Body of pancreas (tissue), 4 donors: ENCODE data around the gene GATA2. TPM values are rescaled to one million over a fixed set of nuclear protein-coding genes. Genes with fewer than 3 reads are reported as not detected.

ENCODE experiments used
- ATAC-seq: fragments of 150-250 bp; one replicate; pipeline ENCODE4 v1.9.1; 2016
- DNase-seq, 4 donors: peaks; one replicate each; pipeline ENCODE4 v3.0.0-alpha.2; 2019
- H3K27ac ChIP-seq, 4 donors: fragments of 200-600 bp; sonication (generic); 1 replicate in 3 of 4; 2 replicates in 1 of 4; pipeline versions ENCODE4 v1.5.1 to v1.6.1; 2016 to 2019; ENCODE audit warnings: mild to moderate bottlenecking in 1 of 4, mixed read lengths in 1 of 4, moderate library complexity in 1 of 4
- H3K27me3 ChIP-seq, 2 donors: fragments of 200-600 bp; sonication (generic); one replicate each; pipeline ENCODE4 v1.6.0; 2016; ENCODE audit warnings: mild to moderate bottlenecking in 1 of 2
- H3K36me3 ChIP-seq, 2 donors: fragments of 200-600 bp; sonication (generic); replicated peaks in 1 of 2; 2 replicates each; pipeline ENCODE4 v1.5.1; 2016; ENCODE audit warnings: low read depth in 2 of 2; ENCODE audit not compliant: insufficient read depth in 1 of 2
- H3K4me1 ChIP-seq: fragments of 200-600 bp; sonication (generic); one replicate; pipeline ENCODE4 v1.6.0; 2016
- H3K4me3 ChIP-seq, 2 donors: fragments of 200-600 bp; sonication (generic); 1 replicate in 1 of 2; 2 replicates in 1 of 2; pipeline ENCODE4 v1.5.1; 2016 to 2019
- H3K9me3 ChIP-seq, 3 donors: fragments of 200-600 bp; sonication (generic); 1 replicate in 2 of 3; 2 replicates in 1 of 3; pipeline ENCODE4 v1.5.1; 2016
- POLR2A ChIP-seq, 3 donors: fragments of 450-650 bp; IDR thresholded peaks; one replicate each; pipeline ENCODE4 v1.6.1; 2016; ENCODE audit warnings: antibody characterized with exemption in 3 of 3, mild to moderate bottlenecking in 2 of 3
- WGBS, 2 donors: methylation state at CpG; one replicate each; pipeline ENCODE4 v1.1.5; 2017; 5-methylcytosine and 5-hydroxymethylcytosine counted together
- intact Hi-C: fragments of 100-400 bp; cut with DNase I; formaldehyde crosslinking; loops from one replicate; pipeline ENCODE4 v1.15.1; 2023
- total RNA-seq, 2 donors: library from RNA; depleted of rRNA; stranded (reverse); fragments of >200 nt; gene quantifications; one replicate each; pipeline ENCODE4 v1.1.0, GENCODE V29; 2016
- TF ChIP-seq, protein P1 (sequence below), 7 experiments: fragments of 450-650 bp in 4 of 7; fragments of 200-600 bp in 3 of 7; sonication (generic) in 3 of 7; IDR thresholded peaks; one replicate each; pipeline ENCODE4 v1.5.1; 2016 to 2019; ENCODE audit warnings: antibody characterized with exemption in 7 of 7

GATA2 gene
- total RNA-seq, 2 donors from 2014 or later, result 11.7 to 12.9 TPM

DNA sequence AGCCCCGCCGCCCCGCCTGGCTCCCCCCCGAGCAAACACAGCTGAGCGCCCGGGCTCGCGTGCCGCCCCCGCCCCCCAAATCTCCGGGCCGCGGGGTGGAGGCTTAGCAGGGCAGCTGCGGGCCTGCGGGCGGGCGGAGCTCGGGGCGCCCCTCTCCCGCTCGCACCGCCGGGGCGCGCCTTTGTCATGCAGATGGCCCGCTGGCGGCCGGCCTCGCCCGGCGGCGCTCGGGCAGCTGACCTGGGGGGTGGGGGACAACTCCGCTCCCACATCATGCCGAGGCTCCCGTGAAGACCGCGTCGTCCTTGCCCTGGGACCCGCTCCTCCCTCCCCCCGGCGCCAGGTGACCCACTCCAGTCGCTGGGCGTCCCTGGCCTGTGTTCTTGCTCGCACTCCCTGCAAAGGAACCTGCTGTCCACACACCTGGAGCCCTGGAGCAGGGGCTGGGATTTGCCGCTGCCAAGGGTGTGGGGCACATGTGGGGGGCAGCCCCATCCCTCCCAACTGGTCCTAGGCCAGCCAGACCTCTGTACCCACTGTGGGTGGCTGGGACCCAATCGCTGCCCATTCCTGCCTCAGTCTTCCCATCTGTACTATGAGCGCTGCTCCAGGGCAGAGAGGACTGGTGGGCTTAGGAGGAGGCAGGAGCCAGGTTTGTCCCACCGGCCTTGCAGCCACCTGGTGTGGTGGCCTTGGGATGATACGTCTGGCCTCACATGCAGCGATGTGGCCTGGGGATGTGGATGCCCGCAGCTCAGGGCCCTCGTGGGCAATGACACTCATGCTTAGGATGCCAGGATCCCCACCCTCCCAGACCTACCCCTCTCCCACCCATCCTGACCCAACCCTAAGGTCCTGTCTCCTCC is 59.8 kb downstream of the GATA2 start:
- no peaks in the 10 kb centered on the region for H3K27me3 ChIP-seq
- peak; percentile 43 for ATAC-seq
- TF ChIP-seq POLR2A (IDR thresholded peaks at IDR 0.05), result no peak
- TF ChIP-seq, protein P1, sequence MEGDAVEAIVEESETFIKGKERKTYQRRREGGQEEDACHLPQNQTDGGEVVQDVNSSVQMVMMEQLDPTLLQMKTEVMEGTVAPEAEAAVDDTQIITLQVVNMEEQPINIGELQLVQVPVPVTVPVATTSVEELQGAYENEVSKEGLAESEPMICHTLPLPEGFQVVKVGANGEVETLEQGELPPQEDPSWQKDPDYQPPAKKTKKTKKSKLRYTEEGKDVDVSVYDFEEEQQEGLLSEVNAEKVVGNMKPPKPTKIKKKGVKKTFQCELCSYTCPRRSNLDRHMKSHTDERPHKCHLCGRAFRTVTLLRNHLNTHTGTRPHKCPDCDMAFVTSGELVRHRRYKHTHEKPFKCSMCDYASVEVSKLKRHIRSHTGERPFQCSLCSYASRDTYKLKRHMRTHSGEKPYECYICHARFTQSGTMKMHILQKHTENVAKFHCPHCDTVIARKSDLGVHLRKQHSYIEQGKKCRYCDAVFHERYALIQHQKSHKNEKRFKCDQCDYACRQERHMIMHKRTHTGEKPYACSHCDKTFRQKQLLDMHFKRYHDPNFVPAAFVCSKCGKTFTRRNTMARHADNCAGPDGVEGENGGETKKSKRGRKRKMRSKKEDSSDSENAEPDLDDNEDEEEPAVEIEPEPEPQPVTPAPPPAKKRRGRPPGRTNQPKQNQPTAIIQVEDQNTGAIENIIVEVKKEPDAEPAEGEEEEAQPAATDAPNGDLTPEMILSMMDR (IDR thresholded peaks at IDR 0.05), result peak in 1 of 7 experiments; percentile 16
- intact Hi-C loops, result no loop called here
- no peaks in the 10 kb centered on the region for H3K36me3 ChIP-seq
- H3K9me3 ChIP-seq, result no peaks in the 10 kb centered on the region
- peak in 2 of 4 donors; percentile 35 to 56 for DNase-seq
- no peak overlapping the region for H3K4me3 ChIP-seq
- 25 to 100% methylated on average over 2 to 32 of the region's 53 CpGs for WGBS, 2 donors
- peaks cover 28% of the 10 kb centered on the region for H3K4me1 ChIP-seq
- H3K27ac ChIP-seq, result peak overlapping the region in 1 of 4 donors; percentile 0

GRCh38 chr3:128432301-128432970 is 60.6 kb downstream of the GATA2 start:
- 33 to 45% methylated on average over 29 to 34 of the region's 43 CpGs for WGBS, 2 donors
- Histone ChIP-seq H3K27me3 (no peaks in the 10 kb centered on the region), H3K4me3 (no peak overlapping the region), H3K36me3 (no peaks in the 10 kb centered on the region), H3K9me3 (no peaks in the 10 kb centered on the region), H3K27ac (peak overlapping the region in 1 of 4 donors; percentile 0), H3K4me1 (peaks cover 28% of the 10 kb centered on the region)
- TF ChIP-seq POLR2A (IDR thresholded peaks at IDR 0.05), result peak in 1 of 3 donors; percentile 9
- TF ChIP-seq, protein P1 (IDR thresholded peaks at IDR 0.05), result no peak
- ATAC-seq (peak; percentile 22), DNase-seq (peak in 2 of 4 donors; percentile 41 to 45)
- intact Hi-C loops, result no loop called here

GRCh38 chr3:128431803-128432300 is 61.1 kb downstream of the GATA2 start:
- intact Hi-C loops, result no loop called here
- peaks cover 28% of the 10 kb centered on the region for H3K4me1 ChIP-seq
- no peaks in the 10 kb centered on the region for H3K27me3 ChIP-seq
- no peak for DNase-seq
- H3K36me3 ChIP-seq, result no peaks in the 10 kb centered on the region
- TF ChIP-seq, protein P1 (IDR thresholded peaks at IDR 0.05), result no peak
- no peak for TF ChIP-seq POLR2A (IDR thresholded peaks at IDR 0.05)
- H3K9me3 ChIP-seq, result no peaks in the 10 kb centered on the region
- H3K27ac ChIP-seq, result no peak overlapping the region
- no peak for ATAC-seq
- WGBS, 2 donors, result 84 to 87% methylated on average over 13 of the region's 13 CpGs
- no peak overlapping the region for H3K4me3 ChIP-seq

- intact Hi-C loops, result no loop called here
- Histone ChIP-seq H3K27me3 (no peaks in the 10 kb centered on the region), H3K27ac (no peak overlapping the region), H3K4me3 (no peak overlapping the region), H3K9me3 (no peaks in the 10 kb centered on the region), H3K4me1 (peaks cover 38% of the 10 kb centered on the region), H3K36me3 (no peaks in the 10 kb centered on the region)
- no peak for TF ChIP-seq POLR2A (IDR thresholded peaks at IDR 0.05)
- TF ChIP-seq, protein P1 (IDR thresholded peaks at IDR 0.05), result no peak
- 83 to 89% methylated on average over 7 to 8 of the region's 8 CpGs for WGBS, 2 donors
- ATAC-seq (no peak), DNase-seq (no peak)
These were observed 62.3 kb downstream of the GATA2 start for GRCh38 chr3:128430731-128431130.
